HG02623 (cell line): ENCODE measurements around the gene CDK11A.
"Not testable (repeated sequence)": the region's sequence is repeated elsewhere in the genome, so short reads cannot be mapped to it uniquely, and the experiment has no call there.

ENCODE experiments used
- ATAC-seq: cut with Tn5 transposase; IDR thresholded peaks from one replicate; pipeline ENCODE4 v1.9.1; 2021; ENCODE audit warnings: moderate library complexity; ENCODE audit not compliant: unreplicated experiment

CDK11A gene

GRCh38 chr1:1754051-1754815 is 30.1 kb upstream of the CDK11A start:
- ATAC-seq = no peak

DNA sequence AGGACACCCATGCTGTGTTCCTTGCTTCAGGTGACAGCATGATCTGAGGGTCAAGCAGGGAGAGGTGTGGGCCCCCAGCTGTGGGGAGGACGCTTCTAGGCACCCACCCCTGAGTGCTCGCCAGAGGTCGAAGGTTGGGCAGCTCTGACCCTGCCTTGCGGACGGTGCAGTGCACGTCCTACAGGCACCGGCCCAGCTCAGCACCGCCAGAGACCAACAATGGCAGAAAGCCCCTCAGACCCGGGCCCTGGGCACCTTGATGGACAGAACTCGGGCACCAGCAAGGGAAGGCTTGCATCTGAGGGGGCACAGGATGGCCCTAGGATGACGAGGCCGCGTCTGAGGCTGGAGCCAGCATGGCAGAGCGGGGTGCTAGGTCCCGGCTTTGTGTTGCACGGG is 29.4 kb upstream of the CDK11A start:
- no peak for ATAC-seq

GRCh38 chr1:1752636-1753606 is 28.8 kb upstream of the CDK11A start:
- no peak for ATAC-seq

GRCh38 chr1:1752190-1752589 is 28.0 kb upstream of the CDK11A start:
- ATAC-seq = no peak

GRCh38 chr1:1749941-1750340 is 25.8 kb upstream of the CDK11A start:
- not testable (repeated sequence) for ATAC-seq

DNA sequence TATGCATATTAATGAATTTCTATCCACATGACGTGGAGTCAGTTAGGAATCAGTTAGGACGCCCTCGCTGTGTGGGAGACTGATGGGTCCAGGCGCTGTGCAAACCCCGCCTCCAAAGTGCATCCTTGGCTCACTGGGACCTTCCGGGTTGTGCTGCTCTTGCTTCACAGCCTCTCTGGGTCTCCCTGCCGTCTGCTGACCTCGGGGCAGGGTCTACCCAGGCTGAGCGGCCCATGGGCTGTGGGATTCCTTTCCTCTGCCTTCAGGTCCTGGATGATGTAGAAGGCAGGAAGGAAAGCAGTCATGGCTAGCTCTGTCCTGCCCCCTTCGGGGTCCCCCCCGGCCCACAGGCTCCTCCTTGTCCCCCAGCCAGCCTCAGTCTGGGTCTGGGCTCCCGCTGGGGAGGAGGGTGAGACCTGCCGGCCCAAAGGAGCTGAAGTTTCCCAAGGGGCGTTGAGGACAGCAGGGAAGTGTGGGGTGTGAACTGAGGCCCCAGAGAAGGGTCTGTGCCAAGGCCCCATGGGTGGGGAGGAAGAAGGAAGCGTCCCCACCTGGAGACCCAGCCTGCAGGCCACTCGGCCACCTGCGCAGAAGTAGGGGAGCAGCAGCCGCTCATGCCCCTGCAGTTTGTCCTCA is 24.6 kb upstream of the CDK11A start:
- ATAC-seq = no peak

GRCh38 chr1:1746566-1746909 is 22.4 kb upstream of the CDK11A start:
- peak; percentile 87 for ATAC-seq

GRCh38 chr1:1745651-1746565 is 21.8 kb upstream of the CDK11A start:
- peak; percentile 46 for ATAC-seq

- ATAC-seq = not testable (repeated sequence)
These were observed 18.4 kb upstream of the CDK11A start for GRCh38 chr1:1742529-1742928.

GRCh38 chr1:1741013-1741412 is 16.9 kb upstream of the CDK11A start:
- ATAC-seq = not testable (repeated sequence)

DNA sequence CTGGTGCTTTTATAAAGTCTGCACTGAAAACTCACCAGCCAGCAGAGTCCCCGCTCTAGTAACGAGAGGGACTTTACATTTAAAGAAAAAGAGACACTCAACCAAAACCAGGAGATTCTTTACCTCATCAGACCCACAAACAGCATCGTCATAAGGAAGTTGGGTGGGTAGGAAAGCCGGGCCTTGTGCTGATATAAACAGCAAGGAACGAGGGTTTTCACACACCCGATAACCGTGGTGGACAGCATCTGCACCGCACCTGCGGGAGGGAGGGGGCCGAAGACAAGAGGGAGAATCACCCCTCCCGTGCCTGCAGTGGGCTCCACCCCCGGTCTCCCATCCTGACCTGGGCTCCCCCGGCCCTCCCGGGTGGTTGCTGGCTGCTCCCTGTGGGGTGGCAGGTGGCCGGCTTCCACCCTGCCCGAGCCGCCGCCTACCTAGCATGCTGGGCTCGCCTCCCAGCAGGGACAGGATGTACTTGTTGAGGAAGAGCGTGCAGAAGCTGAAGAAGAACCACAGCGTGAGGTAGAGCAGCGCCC is 14.7 kb upstream of the CDK11A start:
- not testable (repeated sequence) for ATAC-seq

DNA sequence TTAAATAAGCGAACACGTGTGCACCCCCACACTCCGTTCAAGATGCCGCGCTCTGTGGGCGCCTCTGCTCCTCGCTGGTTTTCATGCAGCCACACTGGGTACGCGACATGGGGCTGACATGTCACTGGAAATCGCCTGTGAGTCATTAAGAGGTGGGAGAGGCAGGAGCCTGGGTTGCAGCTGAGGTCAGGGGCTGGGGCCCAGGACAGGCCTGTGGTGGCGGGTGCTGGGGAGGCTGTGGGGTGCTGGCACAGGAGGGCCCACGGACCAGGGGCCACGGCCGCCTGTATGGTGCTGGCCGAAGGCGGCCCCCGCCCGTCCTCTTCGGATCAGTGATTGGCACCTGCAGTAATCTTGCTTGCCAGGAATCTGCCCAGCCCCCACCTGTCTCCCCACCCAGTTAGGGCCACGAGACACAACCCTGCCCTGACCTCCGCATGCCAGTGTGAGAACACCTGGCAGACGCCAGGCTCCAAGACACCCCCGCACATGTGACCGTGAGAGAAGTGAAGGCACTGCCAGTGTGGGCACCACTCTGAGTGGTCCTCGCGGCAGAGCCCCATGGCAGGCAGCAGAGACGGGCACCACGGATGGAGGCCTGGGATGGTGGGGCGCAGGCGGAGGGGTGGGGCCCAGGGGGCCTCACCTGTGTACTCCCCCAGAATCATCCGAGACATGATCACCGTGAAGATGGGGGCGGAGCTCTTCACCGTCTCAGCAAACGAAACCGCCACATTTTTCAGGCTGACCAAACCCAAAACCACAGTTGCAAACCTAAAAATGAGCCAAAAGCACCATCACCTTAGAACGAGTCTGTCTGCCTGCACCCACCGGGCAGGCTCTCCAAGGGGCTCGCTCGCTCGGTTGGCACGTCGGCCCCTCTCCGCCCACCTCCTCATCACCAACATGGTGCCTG is 13.8 kb upstream of the CDK11A start:
- not testable (repeated sequence) for ATAC-seq

DNA sequence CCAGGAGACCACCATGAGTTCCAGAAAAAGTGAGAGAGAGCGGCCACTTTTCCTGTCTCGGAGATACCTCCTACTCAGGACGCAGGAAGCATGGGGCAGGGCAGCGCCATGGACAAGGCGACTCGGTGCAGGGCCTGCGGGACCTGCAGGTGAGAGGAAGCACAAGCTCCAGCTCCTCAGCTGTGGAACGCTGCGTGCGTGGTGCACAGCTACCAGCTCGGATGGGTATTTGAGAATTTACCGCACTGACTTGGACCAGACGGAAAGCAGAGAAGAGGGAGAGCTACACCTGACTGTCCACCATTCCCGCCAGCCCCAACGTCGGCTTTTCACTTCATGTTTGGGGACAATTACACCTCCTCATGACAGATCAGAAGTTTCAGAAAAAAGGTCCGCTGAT is 8.2 kb upstream of the CDK11A start:
- no peak for ATAC-seq

- ATAC-seq = no peak
These were observed 6.7 kb upstream of the CDK11A start for GRCh38 chr1:1730870-1731269.

DNA sequence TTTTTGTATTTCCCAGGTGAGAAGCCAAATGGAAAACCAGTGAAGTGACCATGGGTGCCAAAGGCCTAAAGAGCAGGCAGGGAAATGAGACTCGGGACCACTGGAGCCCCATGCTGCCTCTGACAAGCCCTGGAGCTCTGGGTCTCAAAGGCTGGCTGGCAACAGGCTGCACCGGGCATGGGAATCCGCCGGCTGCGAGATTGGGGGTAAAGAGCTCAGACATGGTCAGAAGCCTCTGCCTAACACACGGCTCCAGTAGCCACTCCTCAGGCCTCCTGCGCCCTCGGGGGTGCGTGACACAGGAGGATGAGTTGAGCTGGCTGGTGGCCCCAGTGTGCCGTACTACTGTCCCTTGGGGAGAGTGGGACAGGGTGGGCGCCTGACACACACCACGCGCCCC is 6.1 kb upstream of the CDK11A start:
- not testable (repeated sequence) for ATAC-seq

- ATAC-seq = not testable (repeated sequence)
These were observed 5.1 kb upstream of the CDK11A start for GRCh38 chr1:1729116-1729816.

GRCh38 chr1:1728308-1729005 is 4.3 kb upstream of the CDK11A start:
- not testable (repeated sequence) for ATAC-seq

- not testable (repeated sequence) for ATAC-seq
These were observed 3.0 kb upstream of the CDK11A start for GRCh38 chr1:1727131-1727651.
